Effector memory CD4-positive, alpha-beta T cell (primary cell): ENCODE measurements around the gene ATP6V0C.
"Not testable (repeated sequence)": the region's sequence is repeated elsewhere in the genome, so short reads cannot be mapped to it uniquely, and the experiment has no call there.

Source experiments
- DNase-seq, 3 donors: peaks; one replicate each; pipeline ENCODE4 v3.0.0-alpha.2; 2020
- H3K27ac ChIP-seq: 2 replicates; pipeline ENCODE4 v1.7.0; 2013; ENCODE audit warnings: mild to moderate bottlenecking, low read length, moderate library complexity; ENCODE audit not compliant: insufficient read depth, poor library complexity, severe bottlenecking
- H3K27me3 ChIP-seq: replicated peaks from 2 replicates; pipeline ENCODE4 v1.7.0; 2013; ENCODE audit warnings: mild to moderate bottlenecking, low read length; ENCODE audit not compliant: insufficient read depth, control insufficient read depth, poor library complexity, severe bottlenecking
- H3K36me3 ChIP-seq: 2 replicates; pipeline ENCODE4 v1.7.0; 2013; ENCODE audit warnings: mild to moderate bottlenecking, low read length, moderate library complexity; ENCODE audit not compliant: control insufficient read depth, insufficient read depth
- H3K4me1 ChIP-seq: 2 replicates; pipeline ENCODE4 v1.7.0; 2013; ENCODE audit warnings: low read length, mild to moderate bottlenecking; ENCODE audit not compliant: control insufficient read depth, insufficient read depth, poor library complexity, severe bottlenecking
- H3K4me3 ChIP-seq: 2 replicates; pipeline ENCODE4 v1.7.0; 2013; ENCODE audit warnings: low read length, low read depth, mild to moderate bottlenecking; ENCODE audit not compliant: insufficient read depth, poor library complexity, severe bottlenecking
- H3K9me3 ChIP-seq: 2 replicates; pipeline ENCODE4 v1.7.0; 2013; ENCODE audit warnings: mild to moderate bottlenecking, low read length, moderate library complexity; ENCODE audit not compliant: control insufficient read depth

The ATP6V0C gene

DNA sequence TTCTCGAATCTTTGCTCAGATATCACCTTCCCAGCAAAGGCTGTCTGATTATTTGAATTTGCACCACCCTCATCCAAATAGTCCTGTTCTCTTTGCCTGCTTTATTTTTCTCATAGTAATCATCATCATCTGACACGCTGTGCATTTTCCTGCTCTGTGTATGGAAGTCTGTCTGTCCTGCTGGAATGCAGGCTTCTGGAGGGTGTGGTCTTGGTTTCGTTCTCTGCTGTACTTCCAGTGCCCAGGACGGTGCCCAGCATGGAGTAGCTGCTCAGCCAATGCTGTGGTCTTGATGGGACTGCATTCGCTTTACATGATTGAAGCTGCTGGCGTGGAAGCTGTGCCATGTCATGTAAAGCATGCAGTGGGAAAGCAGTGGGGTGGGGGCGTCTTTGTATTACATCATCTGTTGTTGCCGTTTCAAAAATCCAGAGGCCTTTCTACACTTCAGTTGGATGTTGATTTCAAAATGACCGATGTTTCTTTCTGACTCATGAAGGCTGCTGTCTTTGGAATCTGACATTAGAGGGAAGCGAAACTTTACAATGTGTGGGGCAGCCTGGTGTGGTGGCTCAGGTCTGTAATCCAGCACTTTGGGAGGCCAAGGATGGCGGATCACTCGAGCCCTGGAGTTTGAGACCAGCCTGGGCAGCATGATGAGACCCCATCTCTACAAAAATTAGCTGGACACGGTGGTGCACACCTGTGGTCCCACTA lies 41.1 kb downstream of the ATP6V0C start:
- H3K9me3 ChIP-seq, H3K4me1 ChIP-seq, H3K27ac ChIP-seq, H3K4me3 ChIP-seq, H3K36me3 ChIP-seq, H3K27me3 ChIP-seq, DNase-seq: not testable (repeated sequence)

DNA sequence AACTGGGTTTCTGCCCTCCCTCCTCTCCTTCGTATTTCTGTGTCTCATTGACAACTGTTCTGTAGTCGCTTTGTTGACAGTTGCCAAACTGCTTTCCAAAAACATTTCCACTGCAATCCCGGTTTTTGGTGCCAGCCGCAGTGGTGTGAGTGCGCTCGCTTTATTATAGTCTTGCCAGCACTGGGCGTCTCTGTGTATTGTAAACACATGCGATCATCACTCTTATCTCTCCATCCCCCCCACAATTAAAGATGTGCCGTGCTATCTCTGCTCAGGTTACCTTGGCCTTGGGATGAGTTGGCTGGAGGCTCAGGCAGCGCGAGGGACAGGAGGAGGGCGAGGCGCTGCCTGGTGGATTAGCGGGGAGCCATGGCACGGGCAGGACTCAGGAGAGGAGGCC lies 43.4 kb downstream of the ATP6V0C start:
- not testable (repeated sequence) for DNase-seq, H3K4me1 ChIP-seq, H3K9me3 ChIP-seq

DNA sequence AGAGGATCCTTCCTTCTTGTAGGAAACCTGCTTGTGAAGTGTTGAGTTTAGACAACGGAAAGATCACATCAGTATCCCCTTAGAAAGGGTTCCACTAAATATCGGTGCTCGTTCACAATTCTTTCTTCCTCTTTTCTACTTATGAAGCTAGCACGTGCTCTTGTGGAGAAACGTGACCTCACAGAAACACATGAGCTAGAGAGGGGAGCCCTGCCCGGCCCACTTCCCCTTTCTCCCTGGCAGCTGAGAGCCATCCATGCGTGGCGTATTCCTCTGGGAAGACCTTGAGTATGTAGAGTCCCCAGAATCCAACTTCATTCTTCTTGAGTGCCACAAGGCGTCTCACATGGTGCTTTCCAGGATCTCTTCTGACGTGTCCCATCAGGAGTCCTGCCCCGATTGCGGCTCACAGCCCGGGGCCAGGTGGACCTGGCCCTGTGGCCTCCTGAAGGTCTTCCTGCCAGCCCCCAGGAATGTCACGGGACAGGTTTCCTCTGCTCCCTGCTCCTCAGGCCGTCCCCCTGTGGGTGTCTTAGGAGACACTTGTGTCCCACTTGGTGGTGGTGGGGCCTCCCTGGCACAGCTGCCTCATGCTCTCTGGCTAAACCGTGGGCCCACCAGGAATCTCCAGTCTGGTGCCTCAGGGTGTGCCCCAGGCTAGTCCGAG lies 46.5 kb downstream of the ATP6V0C start:
- not testable (repeated sequence) for H3K4me3 ChIP-seq

More for the DNA sequence above, 43.4 kb downstream of the ATP6V0C start:
- H3K36me3 ChIP-seq, H3K4me3 ChIP-seq, H3K27ac ChIP-seq, H3K27me3 ChIP-seq: not testable (repeated sequence)

DNA sequence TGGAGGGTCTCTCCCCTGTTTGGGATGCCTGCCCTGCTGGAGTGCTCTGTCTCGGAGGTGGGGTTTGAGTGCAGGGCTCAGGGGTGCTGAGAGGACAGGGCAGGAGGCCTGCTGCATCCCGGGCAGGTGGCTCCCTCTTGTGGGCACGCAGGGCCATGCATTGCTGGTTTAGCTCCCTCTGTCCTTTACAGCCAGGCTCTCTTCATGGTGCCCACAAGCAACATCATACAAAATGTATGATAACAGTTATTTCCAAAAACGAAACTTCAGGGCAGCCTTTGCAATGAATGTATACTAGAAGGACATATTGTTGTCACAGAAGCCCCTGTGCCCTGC lies 47.0 kb downstream of the ATP6V0C start:
- H3K4me1 ChIP-seq, H3K4me3 ChIP-seq, H3K27me3 ChIP-seq, H3K27ac ChIP-seq, H3K9me3 ChIP-seq, H3K36me3 ChIP-seq: not testable (repeated sequence)
- peak; percentile 23 to 39 (median 35) for DNase-seq

More for the DNA sequence above, 46.5 kb downstream of the ATP6V0C start:
- H3K27ac ChIP-seq, H3K9me3 ChIP-seq, H3K27me3 ChIP-seq, H3K4me1 ChIP-seq, H3K36me3 ChIP-seq, DNase-seq: not testable (repeated sequence)

DNA sequence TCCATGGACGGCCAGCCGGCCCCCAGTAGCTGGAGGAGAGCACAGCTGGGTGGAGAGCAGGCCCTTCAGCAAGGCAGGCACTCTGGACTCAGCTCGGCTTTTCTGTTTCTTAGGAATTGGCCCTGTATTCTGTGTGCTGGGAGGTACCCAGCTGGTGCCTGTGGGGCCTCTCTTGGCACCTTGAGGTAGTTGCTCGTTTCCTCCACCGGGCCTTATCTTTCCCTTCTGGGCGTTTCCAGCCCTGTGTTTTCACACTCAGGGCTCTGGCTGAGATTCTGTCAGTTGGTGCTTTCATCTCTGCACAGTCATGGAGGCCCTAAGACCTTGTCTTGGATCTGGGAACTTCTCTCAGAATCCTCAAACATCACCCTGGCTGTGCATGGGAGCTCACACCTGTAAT lies 53.8 kb downstream of the ATP6V0C start:
- not testable (repeated sequence) for H3K36me3 ChIP-seq, H3K27ac ChIP-seq, H3K4me3 ChIP-seq, H3K4me1 ChIP-seq, H3K9me3 ChIP-seq, DNase-seq, H3K27me3 ChIP-seq

DNA sequence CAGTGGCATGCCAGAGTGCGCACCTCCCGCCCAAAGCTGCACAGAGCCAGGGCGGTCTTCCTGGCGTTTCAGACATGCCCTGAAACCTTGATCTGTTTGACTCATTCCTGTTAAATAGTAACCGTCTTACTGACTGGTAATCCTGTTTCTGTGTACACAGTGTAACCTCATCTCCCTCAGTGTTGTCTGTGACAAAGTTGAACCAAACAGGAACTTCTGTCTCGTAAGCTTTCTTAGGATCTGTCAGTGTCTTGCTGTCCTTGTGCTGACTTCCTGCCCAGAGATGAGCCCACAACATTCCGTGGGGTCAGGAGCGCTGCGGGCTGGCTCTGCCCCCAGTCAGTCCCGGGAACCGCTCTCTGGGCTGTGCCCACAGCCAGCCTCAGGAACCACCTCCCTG lies 54.8 kb downstream of the ATP6V0C start:
- H3K4me3 ChIP-seq, H3K27me3 ChIP-seq, DNase-seq, H3K4me1 ChIP-seq, H3K9me3 ChIP-seq, H3K36me3 ChIP-seq, H3K27ac ChIP-seq: not testable (repeated sequence)
